HG03095 (cell line): Measurements from ENCODE around the gene TUBD1.
"Not testable (repeated sequence)": the region's sequence is repeated elsewhere in the genome, so short reads cannot be mapped to it uniquely, and the experiment has no call there.

Experiments used
- ATAC-seq: cut with Tn5 transposase; IDR thresholded peaks from one replicate; pipeline ENCODE4 v1.9.1; 2021; ENCODE audit warnings: moderate library complexity; ENCODE audit not compliant: unreplicated experiment

Gene TUBD1, protein sequence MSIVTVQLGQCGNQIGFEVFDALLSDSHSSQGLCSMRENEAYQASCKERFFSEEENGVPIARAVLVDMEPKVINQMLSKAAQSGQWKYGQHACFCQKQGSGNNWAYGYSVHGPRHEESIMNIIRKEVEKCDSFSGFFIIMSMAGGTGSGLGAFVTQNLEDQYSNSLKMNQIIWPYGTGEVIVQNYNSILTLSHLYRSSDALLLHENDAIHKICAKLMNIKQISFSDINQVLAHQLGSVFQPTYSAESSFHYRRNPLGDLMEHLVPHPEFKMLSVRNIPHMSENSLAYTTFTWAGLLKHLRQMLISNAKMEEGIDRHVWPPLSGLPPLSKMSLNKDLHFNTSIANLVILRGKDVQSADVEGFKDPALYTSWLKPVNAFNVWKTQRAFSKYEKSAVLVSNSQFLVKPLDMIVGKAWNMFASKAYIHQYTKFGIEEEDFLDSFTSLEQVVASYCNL

DNA sequence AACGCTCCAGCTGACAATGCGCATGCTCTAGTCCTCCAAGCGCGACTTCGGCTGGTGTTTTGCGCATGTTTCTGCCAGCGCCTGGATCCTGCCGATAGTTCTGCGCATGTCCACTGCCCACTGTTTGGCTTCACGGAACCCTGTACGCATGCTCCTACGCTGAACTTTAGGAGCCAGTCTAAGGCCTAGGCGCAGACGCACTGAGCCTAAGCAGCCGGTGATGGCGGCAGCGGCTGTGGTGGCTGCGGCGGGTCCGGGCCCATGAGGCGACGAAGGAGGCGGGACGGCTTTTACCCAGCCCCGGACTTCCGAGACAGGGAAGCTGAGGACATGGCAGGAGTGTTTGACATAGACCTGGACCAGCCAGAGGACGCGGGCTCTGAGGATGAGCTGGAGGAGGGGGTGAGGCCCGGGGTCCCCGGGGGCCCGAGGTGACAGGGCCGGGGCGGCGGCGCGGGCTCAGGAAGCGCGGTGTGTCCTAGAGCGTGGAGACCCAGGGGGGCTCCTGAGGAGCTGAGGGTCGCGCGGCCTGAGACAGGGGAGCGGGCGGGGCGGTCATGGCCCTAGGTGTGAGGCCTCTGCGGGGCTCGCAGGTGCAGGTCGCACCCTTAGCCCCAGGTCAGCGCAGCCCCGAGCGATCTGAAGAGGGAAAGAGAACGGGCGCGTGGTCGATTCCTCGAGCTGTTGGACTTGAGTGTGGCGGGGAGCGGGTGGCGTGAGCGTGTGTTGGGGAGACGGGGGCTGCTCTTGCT is at the start of gene TUBD1, which contains the start of gene RPS6KB1:
Gene TUBD1, minus strand, starts transcription at position 20 of the 752 bp plus-strand sequence. CDS start 1,941 bp downstream, outside the sequence.
Gene RPS6KB1, plus strand, starts transcription at position 198 of the 752 bp plus-strand sequence. Its CDS starts 64 bp downstream, at position 262.
- peak; percentile 84 for ATAC-seq

DNA sequence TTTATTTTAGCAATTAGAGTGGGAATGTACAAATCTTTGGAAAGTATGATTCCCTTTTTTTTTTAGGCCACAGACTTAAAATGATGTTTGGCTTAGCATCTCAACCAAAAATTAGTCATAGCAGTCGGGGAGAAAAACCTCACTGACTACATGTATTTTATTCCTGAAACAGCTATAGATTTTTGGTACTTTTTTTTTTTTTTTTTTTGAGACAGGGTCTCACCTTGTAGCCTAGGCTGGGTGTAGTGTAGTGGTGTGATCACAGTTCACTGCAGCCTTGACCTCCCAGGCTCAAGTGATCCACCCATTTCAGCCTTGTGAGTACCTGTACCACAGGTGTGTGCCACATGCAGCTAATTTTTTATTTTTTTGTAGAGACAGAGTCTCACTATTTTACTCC is 48.4 kb upstream of the TUBD1 start:
- no peak for ATAC-seq

DNA sequence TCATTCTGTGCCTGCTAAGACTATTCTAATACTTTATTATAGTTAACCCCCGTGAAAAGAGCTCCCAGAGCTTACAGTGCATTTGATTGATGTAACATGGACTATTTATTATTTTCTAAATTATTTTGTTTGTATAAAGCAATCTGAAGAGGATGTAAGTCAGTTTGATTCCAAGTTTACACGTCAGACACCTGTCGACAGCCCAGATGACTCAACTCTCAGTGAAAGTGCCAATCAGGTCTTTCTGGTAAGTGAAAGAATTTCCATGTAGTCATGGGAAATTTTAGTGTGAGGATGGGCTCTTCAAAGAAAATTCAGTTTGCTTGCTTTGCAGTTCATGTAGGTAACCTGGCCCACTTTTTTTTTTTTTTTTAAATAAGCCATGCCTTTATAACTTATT is 48.0 kb upstream of the TUBD1 start:
- not testable (repeated sequence) for ATAC-seq

DNA sequence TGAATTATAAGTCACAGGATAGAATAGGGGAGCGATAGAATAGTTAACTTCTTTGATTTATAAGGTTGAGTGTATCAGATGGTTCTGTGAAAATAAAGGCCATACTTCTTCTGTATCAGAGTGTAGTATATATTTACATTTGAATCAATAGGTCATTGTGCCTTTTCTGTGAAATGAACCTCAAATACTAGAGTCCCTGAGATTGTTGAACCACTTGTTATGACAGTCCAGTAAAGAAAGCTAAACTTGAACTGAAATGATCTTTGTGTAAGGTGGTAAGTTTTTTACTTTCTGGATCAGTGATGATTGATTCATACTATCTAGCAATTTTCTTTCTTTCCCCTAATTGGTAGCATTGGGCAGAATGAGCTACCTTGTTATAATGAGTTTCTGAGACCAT is 40.6 kb upstream of the TUBD1 start:
- ATAC-seq: not testable (repeated sequence)

DNA sequence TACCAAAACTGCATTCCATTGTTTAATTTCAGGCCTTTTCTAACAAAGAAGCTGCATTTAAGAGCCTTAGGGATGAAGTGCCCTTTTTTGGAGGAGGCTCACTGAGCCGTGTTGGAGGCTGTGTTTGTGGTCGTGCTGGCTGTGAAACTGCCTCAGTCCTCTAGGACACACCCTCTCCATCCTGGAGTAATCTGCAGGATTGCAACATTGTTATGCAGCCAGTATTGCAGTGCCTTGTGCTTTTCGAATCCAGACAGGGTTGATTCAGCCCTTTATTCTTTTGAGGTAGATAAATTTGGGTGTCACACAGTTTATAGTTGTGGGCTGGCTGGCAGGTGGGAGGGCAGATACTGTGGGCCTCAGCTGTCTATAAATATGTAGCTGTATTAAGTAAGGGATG is 38.0 kb upstream of the TUBD1 start:
- ATAC-seq: not testable (repeated sequence)

DNA sequence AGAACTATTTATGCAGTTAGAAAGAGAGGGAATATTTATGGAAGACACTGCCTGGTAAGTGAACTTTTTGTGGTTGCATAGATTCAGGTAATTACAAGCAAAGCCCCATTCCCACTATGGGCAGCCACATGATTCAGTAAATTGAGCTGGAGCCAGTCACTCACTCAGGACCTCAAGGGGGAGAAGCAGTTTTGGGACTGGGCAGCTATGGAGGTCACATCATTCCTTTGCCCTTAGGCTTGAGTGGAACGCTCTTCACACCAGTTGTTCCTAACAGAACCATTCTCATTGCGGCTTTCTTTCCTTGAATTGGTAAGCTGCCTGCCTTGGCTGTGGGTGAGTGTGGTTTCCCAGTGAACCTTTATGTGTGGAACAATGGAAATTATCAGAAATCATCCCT is 37.4 kb upstream of the TUBD1 start:
- not testable (repeated sequence) for ATAC-seq

DNA sequence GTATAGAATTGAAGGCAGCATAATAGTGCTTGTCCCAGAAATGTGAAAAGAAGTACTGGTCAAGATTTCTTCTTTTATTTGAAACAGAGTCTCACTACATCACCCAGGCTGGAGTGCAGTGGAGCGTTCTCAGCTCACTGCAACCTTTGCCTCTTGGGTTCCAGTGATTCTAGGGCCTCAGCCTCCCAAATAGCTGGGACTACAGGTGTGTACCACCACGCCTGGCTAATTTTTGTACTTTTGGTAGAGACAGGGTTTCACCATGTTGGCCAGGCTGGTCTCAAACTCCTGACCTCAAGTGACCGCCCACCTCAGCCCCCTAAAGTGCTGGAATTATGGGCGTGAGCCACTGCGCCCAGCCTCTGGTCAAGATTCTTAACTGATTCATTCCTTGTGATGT is 27.9 kb upstream of the TUBD1 start:
- ATAC-seq: not testable (repeated sequence)

DNA sequence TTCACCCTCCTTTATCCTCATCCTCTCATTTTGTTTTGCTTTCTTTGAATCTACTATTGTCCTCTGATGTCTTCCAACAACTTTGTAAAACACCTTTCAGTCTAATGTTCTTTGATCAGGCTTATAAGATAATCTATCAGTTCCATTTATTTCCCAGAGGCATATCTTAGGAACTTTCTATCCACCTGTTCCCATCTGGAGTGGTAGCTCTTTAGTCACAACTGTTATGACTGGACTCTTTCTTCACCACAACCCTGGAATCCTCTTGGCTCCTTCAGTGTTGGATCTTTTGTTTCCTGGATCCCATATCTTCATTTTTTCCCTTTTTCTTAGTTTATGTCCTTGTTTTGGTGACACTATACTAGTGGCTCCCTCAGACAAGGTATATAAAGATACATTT is 23.7 kb upstream of the TUBD1 start:
- no peak for ATAC-seq

DNA sequence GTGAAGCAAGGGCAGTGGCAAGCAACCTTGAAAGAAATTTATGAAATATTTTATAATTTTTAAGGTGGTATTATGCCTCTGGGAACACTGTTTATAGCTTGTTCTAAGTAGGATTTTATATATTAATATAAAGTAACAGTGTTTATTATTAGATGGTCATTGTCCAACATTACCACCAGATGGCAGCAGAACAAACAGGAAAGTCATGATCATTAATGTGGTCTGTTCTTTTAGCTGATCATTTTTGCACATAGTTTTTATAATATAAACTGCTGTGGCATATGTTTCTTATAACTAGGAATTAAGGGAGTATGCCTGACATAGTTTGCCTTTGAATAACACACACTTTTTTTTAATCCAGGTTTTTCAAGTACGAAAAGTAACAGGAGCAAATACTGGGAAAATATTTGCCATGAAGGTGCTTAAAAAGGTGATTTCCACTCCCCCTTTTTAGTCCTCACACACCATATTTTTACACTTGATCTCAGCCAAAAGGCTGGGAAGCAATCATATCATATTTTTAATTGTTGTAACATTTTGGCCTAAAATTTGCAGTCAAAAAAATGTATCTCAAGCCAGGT is 21.6 kb upstream of the TUBD1 start:
- ATAC-seq: no peak

DNA sequence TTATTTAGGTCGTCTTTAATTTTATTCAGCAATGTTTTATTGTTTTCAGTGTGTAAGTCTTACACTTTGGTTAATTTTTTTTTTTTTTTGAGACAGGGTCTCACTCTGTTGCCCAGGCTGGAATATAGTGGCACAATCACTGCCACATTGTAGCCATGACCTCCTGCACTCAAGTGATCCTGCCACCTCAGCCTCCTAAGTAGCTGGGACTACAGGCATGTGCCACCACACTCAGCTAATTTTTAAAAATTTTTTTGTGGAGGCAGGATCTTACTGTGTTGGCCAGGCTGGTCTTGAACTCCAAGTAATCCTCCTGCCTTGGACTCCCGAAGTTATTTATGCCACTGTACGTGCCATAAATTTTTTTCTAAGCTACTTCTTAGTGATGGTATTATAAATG is 14.7 kb upstream of the TUBD1 start:
- no peak for ATAC-seq

DNA sequence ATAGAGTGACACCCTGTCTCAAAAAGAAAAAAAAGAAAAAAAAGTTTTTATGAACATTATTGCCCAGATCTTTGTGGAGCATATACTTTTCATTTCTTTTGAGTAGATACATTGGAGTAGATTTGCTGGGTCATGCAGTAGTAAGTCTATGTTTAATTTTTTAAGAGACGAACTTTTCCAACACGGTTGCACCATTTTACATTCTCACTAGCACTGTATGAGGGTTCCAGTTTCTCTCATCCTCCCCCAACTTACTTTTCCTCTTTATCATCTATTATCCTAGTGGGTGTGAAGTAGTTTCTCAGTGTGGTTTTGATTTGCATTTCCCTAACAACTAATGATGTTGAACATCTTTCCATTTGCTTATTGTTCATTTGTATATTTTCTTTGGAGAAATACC is 10.7 kb upstream of the TUBD1 start:
- ATAC-seq: no peak

DNA sequence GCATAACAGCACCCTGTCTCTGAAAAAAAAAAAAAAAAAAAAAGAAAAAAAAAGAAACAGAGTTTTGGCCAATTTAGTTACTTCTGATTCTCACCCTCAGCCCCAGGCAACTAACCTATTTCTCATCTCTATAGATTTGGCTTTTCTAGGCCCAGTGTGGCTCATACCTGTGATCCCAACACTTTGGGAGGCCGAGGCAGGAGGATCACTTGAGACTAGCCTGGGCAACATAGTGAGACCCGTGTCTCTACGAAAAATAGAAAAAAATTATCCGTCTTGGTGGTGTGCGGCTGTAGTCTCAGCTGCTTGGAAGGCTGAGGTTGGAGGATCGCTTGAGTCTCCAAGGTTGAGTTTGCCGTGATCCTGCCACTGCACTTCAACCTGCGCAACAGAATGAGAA is 8.9 kb upstream of the TUBD1 start:
- no peak for ATAC-seq

DNA sequence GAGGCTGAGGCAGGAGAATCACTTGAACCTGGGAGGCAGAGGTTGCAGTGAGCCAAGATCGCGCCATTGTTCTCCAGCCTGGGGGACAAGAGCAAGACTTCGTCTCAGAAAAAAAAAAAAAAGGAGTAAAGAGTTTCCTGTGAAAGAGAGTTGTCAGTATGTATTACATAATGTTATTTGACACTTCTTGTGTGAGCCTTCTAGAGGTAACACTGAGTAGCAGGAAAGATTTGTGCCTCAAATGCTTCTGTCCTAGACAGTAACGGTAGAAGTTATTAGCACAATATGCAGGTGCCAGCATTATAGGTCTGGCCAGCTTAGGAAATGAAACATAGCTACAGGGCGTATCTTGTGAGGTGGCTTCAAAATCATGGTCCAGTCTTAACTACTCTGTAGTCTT is 6.4 kb upstream of the TUBD1 start:
- no peak for ATAC-seq

DNA sequence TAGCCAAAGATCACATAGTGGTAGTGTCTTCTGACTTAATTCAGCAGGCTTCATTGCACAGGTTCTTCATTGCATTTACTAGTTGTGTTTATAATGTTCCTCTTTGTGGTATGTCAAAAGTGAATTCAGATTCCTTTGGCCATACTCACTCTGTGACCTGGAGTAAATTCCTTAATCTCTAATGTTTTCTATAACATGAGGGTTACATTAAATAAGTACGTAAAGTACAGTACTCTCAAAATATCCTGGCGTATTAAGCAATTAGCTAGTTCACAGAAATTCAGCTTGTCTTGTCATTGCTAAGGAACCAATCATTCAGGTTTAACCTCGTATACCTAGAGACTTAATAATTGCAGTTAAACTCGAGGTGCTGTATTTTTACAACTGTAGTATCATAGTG is 4.3 kb upstream of the TUBD1 start:
- no peak for ATAC-seq

DNA sequence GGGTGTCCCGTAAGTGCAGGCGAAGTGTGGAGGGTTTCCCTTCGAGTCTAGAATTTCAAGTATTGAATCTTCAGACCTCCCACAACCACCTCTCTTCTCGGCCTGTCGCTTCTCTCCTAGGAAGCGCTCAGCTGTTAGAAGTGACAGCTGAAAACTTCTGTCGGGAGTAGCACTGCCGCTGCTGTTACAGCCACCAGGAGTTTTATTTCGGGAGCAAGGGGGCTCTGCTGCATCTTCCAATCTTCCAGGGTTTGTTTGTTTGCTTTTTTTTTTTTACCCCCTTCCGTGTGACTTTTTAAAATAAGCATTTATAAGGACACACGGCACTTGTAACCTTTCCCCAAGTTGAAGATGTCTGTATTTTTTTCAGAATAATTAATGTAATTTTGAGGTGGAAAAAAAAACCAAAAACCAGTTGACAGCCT is 945 bp upstream of the TUBD1 start:
- no peak for ATAC-seq

DNA sequence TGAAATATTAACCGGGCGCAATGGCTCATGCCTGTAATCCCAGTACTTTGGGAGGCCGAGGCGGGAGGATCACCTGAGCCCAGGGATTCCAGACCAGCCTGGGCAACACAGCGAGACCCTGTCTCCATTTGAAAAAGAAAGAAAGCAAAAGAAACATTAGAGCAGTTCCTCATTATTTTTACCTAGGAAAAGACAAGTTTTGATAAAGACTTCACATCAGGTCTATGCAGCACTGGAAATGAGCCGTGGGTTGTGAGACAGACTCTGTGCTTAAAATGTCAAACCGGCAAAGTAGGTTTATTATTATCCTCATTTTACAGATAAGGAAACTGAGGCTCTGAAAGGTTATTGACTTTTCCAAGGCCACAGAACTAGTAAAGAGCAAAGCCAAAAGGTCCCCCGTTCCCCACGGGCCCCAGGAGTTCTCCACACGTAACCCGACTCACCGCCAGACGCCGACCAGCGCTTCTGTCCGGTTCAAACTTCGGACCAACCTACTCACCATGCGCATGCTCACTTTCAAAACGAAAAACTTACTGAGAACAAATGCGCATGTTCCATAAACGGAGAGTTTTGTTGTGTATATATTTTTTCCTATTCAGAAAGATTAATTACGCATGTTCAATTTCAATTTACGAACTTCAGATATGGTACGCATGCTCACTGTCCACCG is 356 bp downstream of the TUBD1 start:
- ATAC-seq: peak; percentile 51

DNA sequence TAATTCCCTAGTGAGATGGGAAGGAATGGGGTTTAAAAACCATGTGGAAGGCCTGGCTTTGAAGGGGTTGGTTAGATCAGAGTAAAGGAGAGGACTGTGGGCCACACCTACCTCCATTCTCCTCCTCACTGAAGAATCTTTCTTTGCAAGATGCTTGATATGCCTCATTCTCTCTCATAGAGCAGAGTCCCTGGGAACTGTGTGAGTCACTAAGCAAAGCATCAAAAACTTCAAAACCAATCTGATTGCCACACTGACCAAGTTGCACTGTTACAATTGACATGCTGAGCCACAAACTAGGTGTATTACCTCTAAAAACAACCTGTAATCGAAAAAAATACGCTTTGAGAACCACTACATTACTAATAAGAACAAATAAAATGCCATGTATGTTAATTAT is 2.0 kb downstream of the TUBD1 start:
- no peak for ATAC-seq

DNA sequence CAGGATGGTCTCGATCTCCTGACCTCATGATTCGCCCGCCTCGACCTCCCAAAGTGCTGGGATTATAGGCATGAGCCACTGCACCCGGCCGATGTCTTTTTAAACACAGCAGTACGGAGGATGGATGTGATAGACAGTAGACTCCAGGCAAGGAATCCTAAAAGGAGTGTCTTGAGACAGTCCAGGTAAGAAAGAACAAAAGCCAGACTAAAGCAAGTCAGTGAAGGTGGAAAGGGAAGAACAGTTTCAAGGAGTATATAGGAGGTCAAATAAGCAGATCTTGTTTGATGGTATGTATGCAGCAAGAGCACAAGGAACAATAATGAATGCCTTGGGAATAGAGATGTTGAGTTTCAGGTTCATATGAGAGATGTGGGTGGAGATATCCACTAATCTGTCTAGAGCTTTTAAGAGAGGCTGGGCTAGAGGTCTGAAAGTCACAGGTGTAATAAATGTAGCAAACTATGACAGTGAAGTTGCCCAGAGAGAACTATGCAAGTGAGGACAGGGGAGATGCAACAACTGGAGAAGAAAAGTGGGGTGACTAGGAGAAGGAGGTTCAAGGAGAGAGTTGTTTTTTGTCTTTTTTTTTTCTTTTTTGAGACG is 4.5 kb downstream of the TUBD1 start:
- ATAC-seq: no peak

DNA sequence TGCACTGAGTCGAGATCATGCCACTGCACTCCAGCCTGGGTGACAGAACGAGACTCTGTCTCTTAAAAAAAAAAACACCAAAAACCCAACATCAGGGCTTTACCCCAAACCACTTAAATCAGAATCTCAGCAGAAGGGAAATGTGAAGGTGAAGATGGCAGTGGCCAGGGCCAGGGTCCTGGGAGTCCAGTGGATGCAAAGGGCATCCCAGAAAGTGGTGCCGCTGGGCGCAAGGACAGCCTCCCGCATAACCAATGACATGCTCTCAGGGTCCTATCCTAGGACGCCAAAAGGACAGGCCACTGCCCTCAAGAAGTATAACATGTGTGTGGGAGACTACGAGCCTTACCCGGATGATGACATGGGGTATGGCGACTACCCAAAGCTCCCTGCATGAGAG is 7.9 kb downstream of the TUBD1 start:
- ATAC-seq: no peak

DNA sequence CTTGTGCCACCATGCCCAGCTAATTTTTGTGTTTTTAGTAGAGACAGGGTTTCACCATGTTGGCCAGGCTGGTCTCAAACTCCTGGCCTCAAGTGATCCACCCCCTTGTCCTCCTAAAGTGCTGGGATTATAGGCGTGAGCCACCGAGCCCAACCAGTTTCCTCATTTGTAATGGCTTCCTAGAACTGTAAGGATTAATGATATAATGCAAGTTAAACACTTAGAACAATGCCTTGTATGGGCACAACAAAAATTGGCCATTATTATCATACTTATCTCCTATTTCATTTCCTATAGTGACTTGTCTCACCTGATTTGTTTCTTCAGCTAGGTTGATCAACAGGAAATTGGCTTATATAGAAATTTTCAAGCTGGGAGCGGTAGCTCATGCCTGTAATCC is 14.1 kb downstream of the TUBD1 start:
- no peak for ATAC-seq

DNA sequence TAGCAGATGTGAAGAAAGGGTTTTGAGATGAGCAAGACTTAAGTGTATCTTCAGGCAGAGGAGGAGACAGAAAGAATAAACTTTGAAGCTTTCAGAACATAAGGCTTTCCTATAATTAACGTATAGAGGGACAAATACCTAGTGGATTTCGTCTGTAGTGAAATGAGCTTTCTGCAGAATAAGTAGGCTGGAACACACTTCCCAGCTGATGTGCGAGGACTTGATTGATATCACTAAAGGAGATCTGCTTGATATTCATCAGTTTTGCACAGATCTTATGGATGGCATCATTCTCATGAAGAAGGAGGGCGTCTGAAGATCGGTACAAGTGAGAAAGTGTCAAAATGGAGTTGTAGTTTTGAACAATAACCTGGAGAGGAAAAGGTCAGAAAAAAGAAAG is 14.8 kb downstream of the TUBD1 start:
- no peak for ATAC-seq
